ENCODE data around the gene NME7.

GRCh38 chr1:169107603-169108208, 259.9 kb downstream of the NME7 start:
- TF ChIP-seq POLR2AphosphoS5 (IDR thresholded peaks at IDR 0.05) (peak; percentile 73 to 85 (median 82)), CTCF (IDR thresholded peaks at IDR 0.05) (no peak), EP300 (IDR thresholded peaks at IDR 0.05) (peak in 1 of 4 donors; percentile 8)

Data from sigmoid colon (tissue), 4 donors.